ENCODE data around the gene SERTAD3.
"Not testable (repeated sequence)": the region's sequence is repeated elsewhere in the genome, so short reads cannot be mapped to it uniquely, and the experiment has no call there.

The SERTAD3 gene

DNA sequence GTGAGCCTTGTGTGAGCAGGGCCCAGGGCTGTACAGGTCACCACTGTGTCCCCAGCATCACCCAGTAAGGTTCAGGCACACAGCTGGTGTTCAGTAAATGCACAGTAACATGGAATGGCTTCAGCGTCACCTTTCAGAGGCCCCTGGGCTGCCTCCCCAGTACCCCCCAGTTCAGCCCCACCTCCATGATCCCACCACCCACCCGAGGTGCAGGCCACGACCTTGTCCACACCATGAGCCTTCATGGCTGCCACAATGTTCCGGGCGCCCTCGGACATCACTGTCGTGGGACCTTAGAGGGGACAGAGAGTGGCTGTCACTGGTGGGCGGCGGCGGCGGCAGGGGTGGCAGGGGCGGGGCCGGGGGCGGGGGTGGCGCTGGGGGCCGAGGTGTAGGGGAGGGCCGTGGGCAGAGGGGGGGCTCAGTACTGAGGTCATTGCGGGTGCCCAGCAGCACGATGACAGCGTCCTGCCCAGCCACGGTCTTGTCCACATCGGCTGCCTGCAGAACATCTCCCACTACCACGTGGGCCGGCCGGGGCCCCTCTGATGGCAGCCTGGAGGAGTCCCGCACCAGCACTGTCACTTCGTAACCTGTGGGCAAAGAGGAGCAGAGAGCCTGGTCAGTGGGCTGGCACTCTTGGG is 13.9 kb upstream of the SERTAD3 start:
- DNase-seq = no peak

DNA sequence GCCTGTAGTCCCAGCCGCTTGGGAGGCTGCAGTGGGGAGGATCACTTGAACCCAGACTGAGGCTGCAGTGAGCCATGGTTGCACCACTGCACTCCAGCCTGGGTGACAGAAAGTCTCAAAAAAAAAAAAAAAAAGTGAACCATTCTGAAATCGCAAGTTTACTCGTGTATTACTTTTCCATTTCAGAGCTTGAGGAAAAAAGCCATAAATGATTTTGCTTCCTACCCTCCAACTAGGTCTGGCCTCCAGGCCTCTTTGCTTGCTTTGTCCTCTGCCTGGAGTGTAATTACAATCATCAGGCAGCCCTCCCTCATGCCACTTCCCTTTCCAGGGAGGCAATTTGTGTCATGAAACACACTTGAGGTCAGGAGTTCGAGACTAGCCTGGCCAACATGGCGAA is 12.9 kb upstream of the SERTAD3 start:
- no peak for DNase-seq

DNA sequence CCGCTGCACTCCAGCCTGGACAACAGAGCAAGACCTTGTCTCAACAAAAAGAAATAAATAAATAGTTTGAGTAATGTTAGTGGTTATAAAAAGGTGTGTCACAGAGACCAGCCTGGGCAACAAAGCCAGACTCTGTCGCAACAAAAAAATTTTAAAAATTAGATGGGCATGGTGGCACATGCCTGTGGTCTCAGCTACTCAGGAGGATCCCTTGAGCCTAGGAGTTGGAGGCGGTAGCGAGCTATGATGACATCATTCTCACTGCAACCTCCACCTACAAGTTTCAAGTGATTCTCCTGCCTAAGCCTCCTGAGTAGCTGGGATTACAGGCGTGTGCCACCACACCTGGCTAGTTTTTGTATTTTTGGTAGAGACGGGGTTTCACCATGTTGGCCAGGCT is 9.8 kb upstream of the SERTAD3 start:
- not testable (repeated sequence) for DNase-seq

DNA sequence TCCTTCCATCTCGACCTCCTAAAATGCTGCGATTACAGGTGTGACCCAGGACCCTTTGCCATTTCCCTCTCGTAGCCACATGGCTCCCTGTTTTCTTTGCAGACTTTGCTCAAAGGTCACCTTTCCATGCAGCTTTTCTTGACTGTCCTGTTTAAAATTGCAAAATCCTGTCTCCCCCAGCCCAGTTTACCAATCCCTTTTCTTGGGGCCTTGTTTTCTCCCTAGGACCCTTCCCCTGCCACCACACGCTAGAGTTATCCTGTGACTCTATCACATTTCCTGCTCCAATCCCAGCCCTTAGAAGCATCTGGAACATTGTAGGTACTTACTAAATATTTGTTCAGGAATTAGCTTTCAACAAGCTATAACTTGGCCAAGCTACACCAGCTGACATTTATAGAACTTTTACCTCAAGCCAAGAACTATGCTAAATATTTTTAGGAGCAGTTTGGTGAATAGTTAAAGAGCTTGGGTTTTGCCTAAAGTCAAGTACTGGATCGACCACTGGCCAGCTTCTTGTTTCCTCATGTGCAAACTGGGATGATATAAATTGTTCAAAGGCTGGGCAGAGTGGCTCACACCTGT is 9.1 kb upstream of the SERTAD3 start:
- no peak for DNase-seq

DNA sequence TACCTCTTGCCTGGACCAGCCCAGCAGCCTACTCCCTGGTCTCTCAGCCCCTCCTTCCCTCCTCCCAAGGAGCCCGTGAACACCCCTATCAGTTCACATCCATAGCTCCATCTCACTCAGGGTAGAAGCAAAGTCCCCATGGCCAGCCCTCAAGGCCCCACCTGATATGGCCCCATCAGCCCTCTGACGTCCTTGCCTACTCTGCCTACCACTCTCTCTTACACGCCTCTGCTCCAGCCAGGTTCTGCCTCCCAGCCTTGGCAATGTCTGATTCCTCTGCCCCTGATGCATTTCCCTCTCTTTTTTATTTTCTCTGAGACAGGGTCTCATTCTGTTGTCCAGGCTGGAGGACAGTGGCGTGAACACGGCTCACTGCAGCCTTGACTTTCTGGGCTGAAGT is 7.9 kb upstream of the SERTAD3 start:
- DNase-seq = no peak

DNA sequence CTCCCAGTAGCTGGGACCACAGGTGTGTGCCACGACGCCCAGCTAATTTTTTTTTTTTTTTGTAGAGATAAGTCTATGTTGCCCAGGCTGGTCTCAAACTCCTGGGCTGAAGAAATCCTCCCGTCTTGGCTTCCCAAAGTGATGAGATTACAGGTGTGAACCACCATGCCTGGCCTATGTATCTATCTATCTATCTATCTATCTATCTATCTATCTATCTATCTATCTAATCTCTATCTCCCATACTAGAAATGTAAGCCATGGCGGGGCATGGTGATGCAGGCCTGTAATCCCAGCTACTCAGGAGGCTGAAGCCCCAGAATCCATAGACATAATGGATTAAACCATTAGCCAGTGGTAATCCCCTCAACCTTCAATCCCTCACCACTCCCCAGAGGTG is 6.5 kb upstream of the SERTAD3 start:
- DNase-seq = no peak

DNA sequence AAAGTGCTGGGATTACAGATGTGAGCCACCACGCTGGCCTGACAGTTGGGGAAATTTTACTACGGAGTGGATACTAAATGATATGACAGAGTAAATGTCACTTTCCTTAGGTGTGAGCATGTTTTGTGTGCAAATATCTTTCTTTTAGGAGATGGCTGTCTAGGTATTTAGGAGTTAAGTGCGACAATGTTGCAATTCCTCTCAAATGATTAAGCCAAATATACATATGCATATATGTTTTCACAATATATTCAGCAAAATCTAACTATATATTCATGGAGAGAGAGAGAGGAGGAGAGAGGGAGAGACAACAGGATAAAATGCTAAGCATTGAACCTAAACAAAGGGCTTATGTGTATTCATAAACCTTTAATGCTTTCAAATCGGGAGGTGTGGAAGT is 5.4 kb upstream of the SERTAD3 start:
- no peak for DNase-seq

DNA sequence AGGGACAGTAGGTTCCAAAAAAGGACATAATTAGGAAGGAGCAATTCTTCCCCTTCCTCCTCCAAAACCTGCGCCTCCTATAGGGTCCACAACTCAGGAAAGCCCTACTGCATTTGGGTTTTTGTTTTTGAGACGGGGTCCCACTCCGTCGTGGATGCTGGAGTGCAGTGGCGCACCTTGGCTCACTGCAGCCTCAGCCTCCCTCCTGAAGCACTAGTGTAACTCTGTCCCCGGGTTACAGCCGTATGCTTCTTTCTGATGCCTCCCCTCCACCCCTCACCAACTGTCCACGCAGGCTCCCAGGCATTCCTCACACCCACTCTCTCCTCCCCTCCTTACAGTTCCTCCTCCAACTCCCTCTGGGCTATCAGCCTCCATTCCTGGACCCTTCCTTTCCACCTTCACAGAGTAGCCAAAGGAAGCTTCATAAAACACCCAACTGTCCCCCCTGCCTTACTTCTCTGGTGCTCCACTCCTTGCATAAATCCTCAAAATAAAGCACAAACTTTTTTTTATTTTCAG is 2.2 kb upstream of the SERTAD3 start:
- no peak for DNase-seq

DNA sequence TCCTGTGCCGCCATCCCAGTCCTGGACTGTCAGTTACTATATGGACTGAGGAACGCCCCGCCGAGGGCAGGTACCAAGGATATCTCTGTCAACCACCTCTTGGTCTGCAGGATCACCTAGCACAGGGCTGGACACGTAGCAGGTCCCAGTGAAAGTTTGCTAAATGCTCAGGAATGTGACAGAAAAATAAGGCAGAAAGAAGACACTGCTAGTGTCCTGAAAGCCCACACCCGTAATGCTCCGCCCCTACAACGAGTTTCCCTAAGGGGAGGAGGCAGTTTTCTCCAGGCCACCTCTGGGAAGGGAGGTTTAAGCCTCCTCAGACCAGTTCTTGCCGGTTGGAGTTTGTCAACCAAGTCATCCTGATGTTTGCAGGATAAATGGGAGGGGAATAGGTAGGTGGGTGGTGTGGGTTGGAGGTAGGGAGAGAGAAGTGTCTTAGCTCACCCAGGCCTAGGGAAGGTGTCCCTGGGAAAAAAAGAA is 1.7 kb upstream of the SERTAD3 start:
- DNase-seq = no peak

DNA sequence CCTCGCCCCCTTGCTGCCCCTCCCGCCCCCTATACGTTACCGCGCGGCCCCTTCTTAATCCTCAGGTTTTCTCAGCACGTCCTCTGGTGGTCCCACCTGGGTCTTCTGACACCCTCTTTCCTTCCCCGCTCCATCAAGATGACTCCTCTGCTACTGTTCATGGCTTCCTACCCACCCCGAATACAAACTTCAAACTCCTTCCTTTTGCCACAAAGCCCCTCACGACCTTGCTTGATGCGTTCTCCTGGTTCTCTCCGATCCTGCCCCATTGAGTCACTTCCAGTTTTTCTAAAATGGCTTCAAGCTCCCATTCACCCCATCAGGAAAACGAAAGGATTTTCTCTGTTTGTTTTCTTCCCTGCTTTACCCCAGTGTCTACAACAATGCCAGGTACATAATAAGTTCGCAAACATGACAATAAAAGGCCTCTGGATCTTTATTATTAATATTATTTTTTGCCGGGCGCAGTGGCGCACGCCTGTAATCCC is 734 bp upstream of the SERTAD3 start:
- DNase-seq = no peak

DNA sequence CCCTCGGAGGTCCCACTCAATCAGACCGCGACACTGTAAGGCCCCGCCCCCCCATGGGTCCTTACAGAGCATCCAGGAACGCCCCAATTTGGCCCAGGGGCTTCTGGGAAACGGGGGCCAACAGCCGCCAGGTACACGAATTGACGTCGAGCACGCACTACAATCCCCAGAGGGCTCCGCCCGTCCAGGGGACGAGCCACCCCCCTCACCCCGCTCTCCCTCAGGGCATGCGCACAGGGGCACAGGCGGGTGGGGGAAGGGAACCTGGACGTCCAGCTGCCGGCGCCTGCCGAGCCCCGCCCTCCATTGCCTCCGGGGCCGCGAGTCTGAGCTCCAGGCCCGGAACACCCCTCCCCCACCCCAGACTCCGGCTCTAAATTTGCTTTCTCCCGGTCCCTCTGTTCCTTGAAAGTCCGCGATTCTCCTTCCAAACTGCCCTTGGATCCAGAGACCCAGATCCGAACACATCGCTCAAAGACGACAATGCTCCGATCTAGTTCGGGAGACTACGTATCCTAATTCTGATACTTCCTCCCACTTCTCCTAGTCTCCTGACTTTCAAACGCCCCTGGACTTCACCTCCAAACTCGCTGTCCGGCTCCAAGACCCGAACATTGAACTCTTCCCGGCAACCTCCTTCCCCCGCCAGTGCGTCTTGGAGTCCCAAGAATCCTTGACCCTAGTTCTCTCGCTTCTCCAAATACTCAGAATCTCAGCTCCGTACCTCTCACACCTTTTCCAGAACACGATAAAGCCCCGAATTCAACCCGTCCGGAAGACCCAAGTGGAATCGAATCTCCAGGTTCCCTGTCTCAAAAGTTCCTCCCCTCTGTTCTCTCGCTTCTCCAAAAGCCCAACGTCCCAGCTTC is 770 bp downstream of the SERTAD3 start:
- peak; percentile 97 for DNase-seq

DNA sequence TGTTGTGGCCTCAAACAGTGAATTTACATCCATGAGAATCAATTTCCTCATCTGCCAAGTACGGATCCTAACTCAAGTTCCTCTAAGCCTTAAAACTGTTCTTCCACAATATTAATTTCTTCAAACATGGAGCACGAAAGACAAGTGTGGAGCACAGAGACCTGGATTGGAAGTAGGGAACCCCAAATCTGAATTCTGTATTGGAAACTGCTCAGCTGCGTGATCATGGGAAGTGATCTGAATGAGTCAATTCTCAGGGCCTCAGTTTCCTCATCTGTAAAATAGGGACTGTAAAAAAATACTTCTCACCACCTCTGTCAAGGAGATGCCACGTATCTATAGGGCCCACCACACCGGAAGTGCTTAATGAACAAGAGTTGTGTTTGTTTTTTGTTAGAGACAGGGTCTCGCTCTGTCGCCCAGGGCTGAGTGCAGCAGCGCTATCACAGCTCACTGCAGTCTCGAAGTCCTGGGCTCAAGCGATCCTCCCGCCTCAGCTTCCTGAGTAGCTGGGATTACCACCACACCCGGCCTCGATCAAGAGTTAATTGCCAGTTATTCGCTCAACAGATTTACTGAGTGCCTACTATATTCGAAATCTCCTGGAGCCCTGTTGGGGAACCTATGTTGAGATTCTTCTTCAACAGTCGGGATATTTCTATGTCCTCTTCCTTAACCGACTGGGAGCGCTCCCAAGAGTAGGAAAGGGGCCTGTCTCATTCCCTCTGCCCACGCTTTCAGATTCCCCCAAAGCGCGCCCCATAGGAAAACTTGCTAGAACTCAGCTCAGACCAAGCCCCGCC is 1.6 kb downstream of the SERTAD3 start:
- no peak for DNase-seq

DNA sequence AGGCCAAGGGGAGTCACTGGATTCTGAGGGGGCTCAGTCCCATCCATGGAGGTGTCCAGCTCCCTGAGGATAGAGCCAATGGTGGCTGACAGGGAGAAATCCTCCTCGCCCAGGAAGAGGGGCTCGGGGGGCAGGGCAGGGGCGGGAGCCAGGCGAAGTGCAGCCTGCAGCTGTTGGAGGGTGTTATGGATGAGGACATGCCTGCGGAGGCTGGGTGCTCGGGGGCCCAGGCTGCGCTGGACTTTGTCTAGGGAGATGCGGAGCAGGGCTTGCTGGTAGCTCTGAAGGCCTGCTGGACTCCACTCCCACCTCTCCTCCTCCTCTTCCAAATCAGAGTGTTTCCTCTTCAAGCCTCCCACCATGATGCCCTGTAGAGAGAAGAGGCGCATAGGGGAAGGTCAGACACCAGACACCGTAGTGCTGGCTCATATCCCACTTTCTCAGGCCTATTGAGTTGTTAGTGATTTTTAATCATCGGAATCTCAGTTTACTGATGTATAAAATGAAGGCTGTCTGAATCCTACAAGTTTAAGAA is 2.3 kb downstream of the SERTAD3 start:
- no peak for DNase-seq

DNA sequence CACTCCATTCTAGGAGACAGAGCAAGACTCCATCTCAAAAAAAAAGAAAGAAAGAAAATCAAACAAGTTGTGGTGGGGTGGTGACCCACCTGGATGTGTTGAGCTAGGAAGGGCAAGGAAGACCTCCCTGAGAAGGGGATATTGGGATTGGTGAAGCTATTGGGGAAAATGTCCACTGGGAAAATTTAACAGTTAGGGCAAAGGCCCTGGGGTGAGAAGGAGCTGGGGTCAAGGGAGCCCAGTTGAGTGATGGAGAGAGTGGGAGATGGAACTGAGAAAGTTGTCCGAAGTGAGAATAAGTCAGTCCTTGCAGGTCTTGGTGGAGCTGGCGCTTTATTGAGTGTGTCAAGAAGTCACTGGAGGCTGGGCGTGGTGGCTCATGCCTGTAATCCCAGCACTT is 5.9 kb downstream of the SERTAD3 start:
- no peak for DNase-seq

DNA sequence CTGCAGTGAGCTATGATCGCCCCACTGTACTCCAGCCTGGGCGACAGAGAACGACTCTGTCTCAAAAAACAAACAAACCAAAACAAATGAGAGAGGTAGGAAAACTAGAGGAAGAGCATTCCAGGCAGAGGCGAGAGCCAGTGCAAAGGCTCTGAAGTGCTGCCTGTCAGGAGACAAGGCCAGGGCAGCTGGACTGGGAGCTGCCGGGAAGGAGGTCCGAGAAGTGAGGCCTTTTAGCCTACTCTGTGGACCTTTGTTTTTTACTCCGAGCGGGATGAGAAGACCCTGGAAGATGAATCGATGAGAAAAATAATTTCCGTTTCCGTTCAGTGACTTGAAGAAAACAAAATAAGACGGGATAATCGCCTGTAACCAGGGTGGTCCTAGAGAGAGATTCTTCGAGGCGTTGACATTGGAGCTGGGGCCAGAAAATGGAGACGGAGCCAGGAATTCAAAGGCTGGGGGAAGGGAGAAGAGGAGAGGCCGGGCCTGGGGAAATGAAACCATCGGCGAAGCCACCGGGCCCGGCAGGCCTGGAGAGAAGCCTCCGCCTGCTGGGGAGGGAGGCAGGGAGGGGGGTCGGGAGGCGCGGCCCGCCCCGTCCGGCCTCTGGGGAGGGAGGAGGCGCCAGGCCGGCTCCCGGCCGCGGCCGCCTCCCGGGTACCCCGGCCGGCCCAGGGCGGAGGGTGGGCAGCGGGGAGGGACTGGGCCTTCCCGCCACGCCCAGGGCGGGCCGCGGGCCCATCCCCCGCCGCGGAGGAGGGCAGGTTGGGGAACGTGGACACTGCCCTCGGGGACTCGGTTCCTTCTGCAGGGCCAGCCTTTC is 10.5 kb downstream of the SERTAD3 start:
- no peak for DNase-seq

DNA sequence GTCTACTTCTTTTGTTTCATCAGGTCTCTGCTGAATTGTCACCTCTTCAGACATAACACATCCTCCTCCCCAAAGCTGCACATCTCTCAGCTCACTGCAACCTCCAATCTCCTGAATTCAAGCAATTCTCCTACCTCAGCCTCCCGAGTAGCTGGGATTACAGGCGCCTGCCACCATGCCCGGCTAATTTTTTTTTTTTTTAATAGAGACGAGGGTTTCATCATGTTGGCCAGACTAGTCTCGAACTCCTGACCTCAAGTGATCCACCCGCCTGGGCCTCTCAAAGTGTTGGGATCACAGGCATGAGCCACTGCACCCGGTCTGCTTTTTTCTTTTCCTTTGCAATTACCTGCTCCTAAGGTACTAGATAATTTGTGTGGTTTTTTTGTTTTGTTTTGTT is 11.4 kb downstream of the SERTAD3 start:
- not testable (repeated sequence) for DNase-seq

DNA sequence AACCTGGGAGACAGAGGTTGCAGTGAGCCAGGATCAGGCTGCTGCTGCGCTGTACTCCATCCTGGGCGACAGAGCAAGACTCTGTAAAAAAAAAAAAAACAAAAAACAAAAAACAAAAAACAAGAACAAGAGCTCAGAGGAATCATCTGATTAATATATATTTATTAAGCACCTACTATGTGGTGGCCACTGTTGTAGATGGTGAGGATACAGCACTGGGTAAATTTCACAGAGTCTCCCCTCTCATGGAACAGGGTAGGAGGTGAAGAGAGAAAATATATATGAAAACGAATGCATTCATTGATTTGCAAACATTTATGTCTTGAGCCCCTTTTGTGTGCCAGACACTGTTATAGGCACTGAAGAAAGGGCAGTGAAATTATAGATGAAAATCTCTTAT is 12.4 kb downstream of the SERTAD3 start:
- no peak for DNase-seq

DNA sequence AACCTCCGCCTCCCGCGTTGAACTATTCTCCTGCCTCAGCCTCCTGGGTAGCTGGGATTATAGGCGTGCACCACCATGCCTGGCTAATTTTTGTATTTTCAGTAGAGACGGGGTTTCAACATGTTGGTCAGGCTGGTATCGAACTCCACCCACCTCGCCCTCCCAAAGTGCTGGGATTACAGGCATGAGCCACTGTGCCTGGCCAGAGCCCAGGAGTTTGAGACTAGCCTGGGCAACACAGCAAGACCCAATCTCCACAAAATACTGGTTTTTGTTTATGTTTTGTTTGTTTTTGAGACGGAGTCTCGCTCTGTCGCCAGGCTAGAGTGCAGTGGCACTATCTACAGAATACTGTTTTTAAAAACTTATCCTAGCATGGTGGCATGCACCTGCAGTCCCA is 13.9 kb downstream of the SERTAD3 start:
- not testable (repeated sequence) for DNase-seq

DNA sequence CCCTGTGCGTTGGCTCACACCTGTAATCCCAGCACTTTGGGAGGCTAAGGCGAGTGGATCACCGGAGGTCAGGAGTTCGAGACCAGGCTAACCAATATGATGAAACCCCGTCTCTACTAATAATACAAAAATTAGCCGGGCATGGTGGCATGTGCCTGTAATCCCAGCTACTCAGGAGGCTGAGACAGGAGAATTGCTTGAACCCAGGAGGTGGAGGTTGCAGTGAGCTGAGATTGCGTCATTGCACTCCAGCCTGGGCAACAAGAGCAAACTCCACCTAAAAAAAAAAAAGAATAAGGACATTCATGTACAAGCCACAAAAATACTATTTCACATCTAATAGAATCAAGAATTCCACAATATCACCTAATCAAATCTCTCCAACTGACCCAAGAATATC is 15.9 kb downstream of the SERTAD3 start:
- not testable (repeated sequence) for DNase-seq

DNA sequence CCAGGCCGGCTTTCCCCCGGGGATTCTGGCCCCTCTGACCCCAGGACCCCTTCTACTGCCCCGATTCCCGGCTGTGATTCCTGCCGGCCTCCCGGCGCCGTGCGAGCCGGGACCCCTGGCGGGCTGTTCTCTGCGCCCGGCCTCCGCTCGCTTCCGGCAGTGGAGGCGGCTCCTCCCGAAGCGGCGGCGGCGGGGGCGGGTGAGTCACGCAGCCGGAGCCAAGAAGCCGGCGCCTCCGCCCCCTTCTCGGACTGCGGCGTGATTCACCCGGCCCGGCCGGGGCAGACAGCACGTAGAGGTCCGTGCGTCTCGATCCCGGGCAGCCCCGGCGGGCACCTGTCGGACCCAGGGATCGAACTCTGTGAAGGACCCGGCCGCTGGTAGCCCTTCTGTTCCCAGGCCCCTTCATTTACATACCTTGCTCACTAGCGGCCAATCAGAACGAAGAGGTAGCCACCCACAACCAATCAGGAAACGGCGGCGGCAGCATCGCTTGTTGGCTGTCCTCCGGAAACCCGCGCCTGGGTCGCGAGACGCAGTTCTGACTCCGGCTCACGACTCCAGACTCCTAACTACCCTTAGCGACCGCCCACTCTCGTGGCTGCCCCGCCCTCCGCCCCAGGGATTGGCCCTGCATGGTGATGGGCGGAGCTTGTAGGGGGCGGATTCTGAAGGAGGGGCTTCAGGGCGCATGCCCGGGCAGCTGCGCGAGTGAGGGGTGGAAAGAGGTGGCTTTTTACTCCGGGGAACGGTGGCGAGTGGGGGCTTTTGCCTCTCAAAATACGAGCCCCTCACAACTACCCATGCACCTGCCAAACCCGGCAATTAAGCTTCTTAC is 18.5 kb downstream of the SERTAD3 start, which contains the start of gene SERTAD1:
Gene SERTAD1, minus strand, starts transcription at position 543 of the 838 bp plus-strand sequence. CDS start 2,446 bp downstream, outside the sequence.
- peak; percentile 96 for DNase-seq

Measured in NCI-H2081 treated with DMSO at 0.1 percent for 48 hours (cell line).